ENCODE measurements around the gene ATP2C2.

ATP2C2 gene

DNA sequence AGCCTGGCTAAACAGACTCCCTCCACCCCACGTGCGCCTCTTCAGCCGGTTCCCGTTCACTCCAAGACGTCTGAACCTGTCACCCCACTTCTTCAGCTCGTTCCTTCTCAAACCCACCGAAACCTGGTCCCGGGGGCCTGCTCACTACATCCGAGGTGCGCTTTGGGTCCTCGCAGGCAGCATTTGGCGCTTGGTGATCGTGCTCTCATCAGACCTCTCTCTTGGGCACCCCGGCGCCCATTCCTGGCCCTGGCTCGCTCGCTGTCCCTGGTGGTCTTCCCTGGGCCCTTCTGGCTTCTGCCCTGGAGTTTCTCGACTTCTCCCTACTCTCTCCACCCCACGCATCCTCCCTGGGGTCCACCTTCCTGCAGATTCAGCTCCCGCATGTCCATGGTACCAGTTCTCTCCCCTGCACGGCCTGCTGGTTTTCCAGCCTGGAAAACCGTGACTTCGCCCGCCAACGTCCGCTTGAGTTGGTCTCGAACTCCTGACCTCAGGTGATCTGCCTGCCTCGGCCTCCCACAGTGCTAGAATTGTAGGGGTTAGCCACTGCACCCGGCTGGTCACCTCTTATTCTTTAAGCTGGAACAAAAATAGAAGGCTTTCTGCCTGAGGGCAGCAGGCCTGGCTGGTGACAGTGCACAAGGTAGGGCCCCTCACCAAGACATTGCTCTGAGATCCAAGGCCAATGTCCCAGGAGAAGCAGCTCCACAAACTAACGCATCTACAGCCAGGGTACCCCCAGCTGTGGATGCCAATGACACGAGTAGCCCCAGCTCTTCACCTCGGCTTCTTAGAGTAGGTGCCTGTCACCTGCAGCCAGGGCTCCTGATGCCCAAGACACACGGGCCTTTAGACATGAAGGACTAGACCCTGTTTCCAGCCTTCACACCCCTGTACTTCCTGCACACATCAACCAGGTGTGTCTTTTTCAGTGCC lies 137.2 kb downstream of the ATP2C2 start (continued):
- TF ChIP-seq, protein P1, sequence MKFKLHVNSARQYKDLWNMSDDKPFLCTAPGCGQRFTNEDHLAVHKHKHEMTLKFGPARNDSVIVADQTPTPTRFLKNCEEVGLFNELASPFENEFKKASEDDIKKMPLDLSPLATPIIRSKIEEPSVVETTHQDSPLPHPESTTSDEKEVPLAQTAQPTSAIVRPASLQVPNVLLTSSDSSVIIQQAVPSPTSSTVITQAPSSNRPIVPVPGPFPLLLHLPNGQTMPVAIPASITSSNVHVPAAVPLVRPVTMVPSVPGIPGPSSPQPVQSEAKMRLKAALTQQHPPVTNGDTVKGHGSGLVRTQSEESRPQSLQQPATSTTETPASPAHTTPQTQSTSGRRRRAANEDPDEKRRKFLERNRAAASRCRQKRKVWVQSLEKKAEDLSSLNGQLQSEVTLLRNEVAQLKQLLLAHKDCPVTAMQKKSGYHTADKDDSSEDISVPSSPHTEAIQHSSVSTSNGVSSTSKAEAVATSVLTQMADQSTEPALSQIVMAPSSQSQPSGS (tag by site-specific recombination; IDR thresholded peaks at IDR 0.05; ENCODE audit: low read depth): no peak
- TF ChIP-seq KLF8 (tag by site-specific recombination; IDR thresholded peaks at IDR 0.05) (no peak), ZNF391 (tag by site-specific recombination; IDR thresholded peaks at IDR 0.05; ENCODE audit: borderline replicate concordance, low read depth) (no peak), TCF7L2 (IDR thresholded peaks at IDR 0.05; ENCODE audit: borderline replicate concordance, low read depth, low read length) (no peak), ZNF501 (tag by site-specific recombination; IDR thresholded peaks at IDR 0.05) (no peak)
- TF ChIP-seq, protein P2, sequence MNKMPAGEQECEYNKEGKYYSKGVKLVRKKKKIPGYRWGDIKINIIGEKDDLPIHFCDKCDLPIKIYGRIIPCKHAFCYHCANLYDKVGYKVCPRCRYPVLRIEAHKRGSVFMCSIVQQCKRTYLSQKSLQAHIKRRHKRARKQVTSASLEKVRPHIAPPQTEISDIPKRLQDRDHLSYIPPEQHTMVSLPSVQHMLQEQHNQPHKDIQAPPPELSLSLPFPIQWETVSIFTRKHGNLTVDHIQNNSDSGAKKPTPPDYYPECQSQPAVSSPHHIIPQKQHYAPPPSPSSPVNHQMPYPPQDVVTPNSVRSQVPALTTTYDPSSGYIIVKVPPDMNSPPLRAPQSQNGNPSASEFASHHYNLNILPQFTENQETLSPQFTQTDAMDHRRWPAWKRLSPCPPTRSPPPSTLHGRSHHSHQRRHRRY (tag by site-specific recombination; IDR thresholded peaks at IDR 0.05): no peak

- H3K27ac ChIP-seq (ENCODE audit: extremely low read depth, low read depth, low read length): no peak overlapping the region
- peaks cover 0 to 1% of the 10 kb centered on the region in 2 experiments; a peak in 2 of 3 replicates for H3K36me3 ChIP-seq (ENCODE audit: control insufficient read depth in 2 of 2, insufficient read depth in 1 of 2, low read length in 2 of 2)
- TF ChIP-seq ZNF654 (tag by site-specific recombination; IDR thresholded peaks at IDR 0.05; ENCODE audit: low read depth) (no peak), ZNF624 (tag by site-specific recombination; IDR thresholded peaks at IDR 0.05) (no peak), BCL11A (tag by site-specific recombination; IDR thresholded peaks at IDR 0.05; ENCODE audit: low read depth) (no peak), RBAK (tag by site-specific recombination; IDR thresholded peaks at IDR 0.05) (no peak), ZNF366 (tag by site-specific recombination; conservative IDR thresholded peaks at IDR 0.05) (no peak)
- TF ChIP-seq, protein P3, sequence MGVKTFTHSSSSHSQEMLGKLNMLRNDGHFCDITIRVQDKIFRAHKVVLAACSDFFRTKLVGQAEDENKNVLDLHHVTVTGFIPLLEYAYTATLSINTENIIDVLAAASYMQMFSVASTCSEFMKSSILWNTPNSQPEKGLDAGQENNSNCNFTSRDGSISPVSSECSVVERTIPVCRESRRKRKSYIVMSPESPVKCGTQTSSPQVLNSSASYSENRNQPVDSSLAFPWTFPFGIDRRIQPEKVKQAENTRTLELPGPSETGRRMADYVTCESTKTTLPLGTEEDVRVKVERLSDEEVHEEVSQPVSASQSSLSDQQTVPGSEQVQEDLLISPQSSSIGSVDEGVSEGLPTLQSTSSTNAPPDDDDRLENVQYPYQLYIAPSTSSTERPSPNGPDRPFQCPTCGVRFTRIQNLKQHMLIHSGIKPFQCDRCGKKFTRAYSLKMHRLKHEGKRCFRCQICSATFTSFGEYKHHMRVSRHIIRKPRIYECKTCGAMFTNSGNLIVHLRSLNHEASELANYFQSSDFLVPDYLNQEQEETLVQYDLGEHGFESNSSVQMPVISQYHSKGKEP (tag by site-specific recombination; IDR thresholded peaks at IDR 0.05): no peak
- no peaks in the 10 kb centered on the region for H3K9me3 ChIP-seq (ENCODE audit: control insufficient read depth, insufficient read depth, low read depth, low read length)
- ChIA-PET POLR2A (no interaction called here), CTCF (interaction anchor here (0.7 to 12.1 kb wide), 26 partner anchors 9 to 512 kb away, joined by 3 to 137 read pairs (median 4); partner anchors contain the start of gene COTL1)
- H3K4me1 ChIP-seq (ENCODE audit: control insufficient read depth, insufficient read depth, low read length): peaks cover 10% of the 10 kb centered on the region
- H3K4me3 ChIP-seq (ENCODE audit: low read depth, low read length): no peak overlapping the region
Measured at GRCh38 chr16:84507011-84507982, 139.0 kb downstream of the ATP2C2 start.

DNA sequence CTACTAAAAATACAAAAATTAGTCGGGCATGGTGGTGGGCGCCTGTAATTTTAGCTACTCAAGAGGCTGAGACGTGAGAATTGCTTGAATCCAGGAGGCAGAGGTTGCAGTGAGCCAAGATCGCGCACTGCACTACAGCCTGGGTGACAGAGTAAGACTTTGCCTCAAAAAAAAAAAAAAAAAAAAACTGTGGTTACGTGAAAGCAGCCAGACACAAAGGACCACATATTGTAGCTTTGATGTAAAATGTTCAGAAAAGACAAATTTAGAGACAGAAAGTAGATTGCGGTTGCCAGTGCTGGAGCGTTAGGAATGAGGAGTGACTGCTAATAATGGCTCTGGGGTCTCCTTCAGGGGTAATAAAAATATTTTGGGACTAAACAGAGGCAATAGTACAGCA lies 140.2 kb downstream of the ATP2C2 start:
- ChIA-PET POLR2A (interaction anchor here (0.6 kb wide), 1 partner anchor 64 kb away, joined by 4 read pairs; no protein-coding TSS in a partner anchor), CTCF (interaction anchor here (0.6 to 12.1 kb wide), 9 partner anchors 12 to 552 kb away, joined by 3 to 137 read pairs (median 6); partner anchors contain the start of gene COTL1)
- peaks cover 6% of the 10 kb centered on the region for H3K4me1 ChIP-seq (ENCODE audit: control insufficient read depth, insufficient read depth, low read length)
- H3K9me3 ChIP-seq (ENCODE audit: control insufficient read depth, insufficient read depth, low read depth, low read length): no peaks in the 10 kb centered on the region
- no peak overlapping the region for H3K27ac ChIP-seq (ENCODE audit: extremely low read depth, low read depth, low read length)
- H3K36me3 ChIP-seq (ENCODE audit: control insufficient read depth in 2 of 2, insufficient read depth in 1 of 2, low read length in 2 of 2): no peaks in the 10 kb centered on the region
- no peak overlapping the region for H3K4me3 ChIP-seq (ENCODE audit: low read depth, low read length)
- TF ChIP-seq MEIS1 (CRISPR knock-in tag; IDR thresholded peaks at IDR 0.05; ENCODE audit: borderline replicate concordance): no peak
- TF ChIP-seq ZFHX2 (tag by site-specific recombination; conservative IDR thresholded peaks at IDR 0.05): no peak
- TF ChIP-seq, protein P4, sequence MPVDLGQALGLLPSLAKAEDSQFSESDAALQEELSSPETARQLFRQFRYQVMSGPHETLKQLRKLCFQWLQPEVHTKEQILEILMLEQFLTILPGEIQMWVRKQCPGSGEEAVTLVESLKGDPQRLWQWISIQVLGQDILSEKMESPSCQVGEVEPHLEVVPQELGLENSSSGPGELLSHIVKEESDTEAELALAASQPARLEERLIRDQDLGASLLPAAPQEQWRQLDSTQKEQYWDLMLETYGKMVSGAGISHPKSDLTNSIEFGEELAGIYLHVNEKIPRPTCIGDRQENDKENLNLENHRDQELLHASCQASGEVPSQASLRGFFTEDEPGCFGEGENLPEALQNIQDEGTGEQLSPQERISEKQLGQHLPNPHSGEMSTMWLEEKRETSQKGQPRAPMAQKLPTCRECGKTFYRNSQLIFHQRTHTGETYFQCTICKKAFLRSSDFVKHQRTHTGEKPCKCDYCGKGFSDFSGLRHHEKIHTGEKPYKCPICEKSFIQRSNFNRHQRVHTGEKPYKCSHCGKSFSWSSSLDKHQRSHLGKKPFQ (tag by site-specific recombination; IDR thresholded peaks at IDR 0.05): no peak
- TF ChIP-seq ZNF10 (tag by site-specific recombination; IDR thresholded peaks at IDR 0.05): no peak
- TF ChIP-seq, protein P1 (tag by site-specific recombination; IDR thresholded peaks at IDR 0.05; ENCODE audit: low read depth): no peak
- TF ChIP-seq, protein P5, sequence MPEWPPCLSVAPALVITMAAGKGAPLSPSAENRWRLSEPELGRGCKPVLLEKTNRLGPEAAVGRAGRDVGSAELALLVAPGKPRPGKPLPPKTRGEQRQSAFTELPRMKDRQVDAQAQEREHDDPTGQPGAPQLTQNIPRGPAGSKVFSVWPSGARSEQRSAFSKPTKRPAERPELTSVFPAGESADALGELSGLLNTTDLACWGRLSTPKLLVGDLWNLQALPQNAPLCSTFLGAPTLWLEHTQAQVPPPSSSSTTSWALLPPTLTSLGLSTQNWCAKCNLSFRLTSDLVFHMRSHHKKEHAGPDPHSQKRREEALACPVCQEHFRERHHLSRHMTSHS (tag by site-specific recombination; IDR thresholded peaks at IDR 0.05): no peak
- TF ChIP-seq ZNF114 (tag by site-specific recombination; IDR thresholded peaks at IDR 0.05): no peak
- no peak for TF ChIP-seq ZNF155 (tag by site-specific recombination; IDR thresholded peaks at IDR 0.05)
- no peak for TF ChIP-seq KLF1 (tag by site-specific recombination; IDR thresholded peaks at IDR 0.05)
- no peak for TF ChIP-seq HOXD13 (CRISPR knock-in tag; IDR thresholded peaks at IDR 0.05; ENCODE audit: borderline replicate concordance)

All from HEK293 (cell line).